ENCODE results near the gene NYNRIN. TPM values are rescaled to one million over a fixed set of nuclear protein-coding genes. Genes with fewer than 3 reads are reported as not detected.

Gene NYNRIN
- total RNA-seq, 1 experiment from 2014 or later: 3.6 TPM

- no peak for DNase-seq
- Histone ChIP-seq H3K36me3 (replicated peaks; ENCODE audit: control insufficient read depth, insufficient read depth, low read length) (no peaks in the 10 kb centered on the region), H3K27me3 (ENCODE audit: control insufficient read depth, insufficient read depth, low read length) (peaks cover 1% of the 10 kb centered on the region; the same call in 1 of the 2 replicates), H3K4me3 (ENCODE audit: insufficient read depth, low read depth, low read length) (no peak overlapping the region)
Observed at GRCh38 chr14:24394275-24394674, 4.5 kb upstream of the NYNRIN start.

- DNase-seq: no peak
- Histone ChIP-seq H3K4me3 (ENCODE audit: insufficient read depth, low read depth, low read length) (no peak overlapping the region), H3K36me3 (replicated peaks; ENCODE audit: control insufficient read depth, insufficient read depth, low read length) (no peaks in the 10 kb centered on the region), H3K27me3 (ENCODE audit: control insufficient read depth, insufficient read depth, low read length) (peaks cover 8% of the 10 kb centered on the region; the same call in 1 of the 2 replicates)
Observed at GRCh38 chr14:24395609-24396582, 2.9 kb upstream of the NYNRIN start.

DNA sequence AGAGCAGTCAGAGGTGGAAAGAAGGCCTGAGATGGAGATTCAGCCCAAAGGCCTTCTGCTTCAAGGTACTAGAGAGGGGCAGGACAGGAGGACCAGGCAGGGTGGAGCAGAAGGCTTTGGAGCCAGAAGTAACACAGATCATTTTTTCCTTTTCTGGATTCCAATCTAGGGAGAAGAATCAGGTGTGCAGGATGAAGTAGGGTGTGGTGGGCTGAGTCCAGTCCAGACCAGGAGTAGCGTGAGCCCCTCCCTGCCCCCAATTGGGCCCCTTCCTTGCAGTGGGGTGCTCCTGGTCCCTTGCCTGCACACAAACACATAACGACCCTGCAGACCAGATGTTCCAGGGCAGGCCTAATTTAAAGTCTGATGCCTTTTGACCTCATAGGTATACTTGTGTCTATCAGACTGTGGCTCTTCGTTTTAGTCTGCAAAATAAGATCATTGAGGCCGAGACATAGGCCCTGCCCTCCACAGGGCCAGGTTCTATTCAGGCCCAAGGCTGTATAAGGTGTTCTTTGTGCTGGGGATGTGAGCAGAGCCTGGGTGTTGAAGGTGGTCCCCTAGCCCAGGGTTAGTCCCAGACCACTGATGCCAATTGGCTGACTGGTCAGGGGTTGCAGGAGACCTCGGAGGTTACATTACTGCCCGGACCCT, 1.0 kb upstream of the NYNRIN start:
- DNase-seq: no peak
- H3K4me3 ChIP-seq (ENCODE audit: insufficient read depth, low read depth, low read length): no peak overlapping the region
- peaks cover 6% of the 10 kb centered on the region; the same call in 1 of the 2 replicates for H3K27me3 ChIP-seq (ENCODE audit: control insufficient read depth, insufficient read depth, low read length)
- H3K36me3 ChIP-seq (replicated peaks; ENCODE audit: control insufficient read depth, insufficient read depth, low read length): no peaks in the 10 kb centered on the region

GRCh38 chr14:24398293-24398652, 530 bp upstream of the NYNRIN start:
- DNase-seq: peak; percentile 88
- Histone ChIP-seq H3K36me3 (replicated peaks; ENCODE audit: control insufficient read depth, insufficient read depth, low read length) (no peaks in the 10 kb centered on the region), H3K27me3 (ENCODE audit: control insufficient read depth, insufficient read depth, low read length) (peaks cover 6% of the 10 kb centered on the region; the same call in 1 of the 2 replicates), H3K4me3 (ENCODE audit: insufficient read depth, low read depth, low read length) (peak overlapping the region; percentile 53)

GRCh38 chr14:24399447-24399822, 632 bp downstream of the NYNRIN start:
- no peaks in the 10 kb centered on the region for H3K36me3 ChIP-seq (replicated peaks; ENCODE audit: control insufficient read depth, insufficient read depth, low read length)
- DNase-seq: peak; percentile 60
- peak overlapping the region; percentile 53 for H3K4me3 ChIP-seq (ENCODE audit: insufficient read depth, low read depth, low read length)
- H3K27me3 ChIP-seq (ENCODE audit: control insufficient read depth, insufficient read depth, low read length): peaks cover 6% of the 10 kb centered on the region; the same call in 1 of the 2 replicates

GRCh38 chr14:24399999-24400718, 1.4 kb downstream of the NYNRIN start:
- DNase-seq: no peak
- Histone ChIP-seq H3K36me3 (replicated peaks; ENCODE audit: control insufficient read depth, insufficient read depth, low read length) (no peaks in the 10 kb centered on the region), H3K4me3 (ENCODE audit: insufficient read depth, low read depth, low read length) (no peak overlapping the region), H3K27me3 (ENCODE audit: control insufficient read depth, insufficient read depth, low read length) (peaks cover 6% of the 10 kb centered on the region; the same call in 1 of the 2 replicates)

DNA sequence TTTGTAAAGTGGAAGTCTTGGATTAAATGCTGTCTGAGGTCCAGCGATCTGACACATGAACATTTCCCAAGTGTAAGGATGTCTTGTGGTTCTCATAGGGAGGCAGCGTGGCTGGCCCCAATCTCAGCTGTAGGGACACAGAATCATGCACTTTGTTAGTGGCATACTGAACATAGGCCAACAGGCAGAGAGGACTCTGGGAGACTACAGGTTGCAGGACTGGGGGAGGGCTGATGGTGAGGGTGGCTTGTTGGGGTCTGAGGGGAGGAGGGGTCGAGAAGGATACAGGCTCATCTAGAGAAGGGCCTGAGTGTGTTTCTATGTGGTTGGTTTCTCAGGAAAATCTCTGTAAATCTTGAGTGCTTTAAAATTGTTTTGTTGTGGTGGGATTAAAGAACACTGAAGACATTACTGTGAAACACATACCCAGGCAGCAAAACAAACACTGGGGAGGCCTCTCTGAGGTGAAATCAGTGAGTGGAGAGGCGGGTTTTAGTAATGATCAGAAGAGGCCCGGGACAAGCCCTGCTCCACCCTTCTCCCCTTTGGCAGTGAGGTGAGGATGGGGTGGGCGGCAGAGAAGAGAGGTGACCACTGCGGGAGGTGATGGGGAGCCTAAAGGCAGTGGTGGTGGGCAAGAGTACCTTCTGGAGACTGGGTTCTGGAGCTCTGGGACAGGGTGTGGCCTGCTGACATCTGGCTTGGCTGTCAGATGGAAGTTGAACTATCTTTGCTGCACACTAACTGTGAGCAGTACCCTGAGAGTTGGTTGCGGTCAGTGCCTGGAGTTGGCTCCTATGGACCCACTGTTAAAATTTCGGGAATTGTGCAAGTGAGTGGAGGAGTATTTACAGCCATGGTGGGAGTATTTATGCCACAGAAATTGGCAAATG, 3.3 kb downstream of the NYNRIN start:
- Histone ChIP-seq H3K4me3 (ENCODE audit: insufficient read depth, low read depth, low read length) (no peak overlapping the region), H3K27me3 (ENCODE audit: control insufficient read depth, insufficient read depth, low read length) (peaks cover 6% of the 10 kb centered on the region; the same call in 1 of the 2 replicates), H3K36me3 (replicated peaks; ENCODE audit: control insufficient read depth, insufficient read depth, low read length) (no peaks in the 10 kb centered on the region)
- DNase-seq: peak; percentile 9

DNA sequence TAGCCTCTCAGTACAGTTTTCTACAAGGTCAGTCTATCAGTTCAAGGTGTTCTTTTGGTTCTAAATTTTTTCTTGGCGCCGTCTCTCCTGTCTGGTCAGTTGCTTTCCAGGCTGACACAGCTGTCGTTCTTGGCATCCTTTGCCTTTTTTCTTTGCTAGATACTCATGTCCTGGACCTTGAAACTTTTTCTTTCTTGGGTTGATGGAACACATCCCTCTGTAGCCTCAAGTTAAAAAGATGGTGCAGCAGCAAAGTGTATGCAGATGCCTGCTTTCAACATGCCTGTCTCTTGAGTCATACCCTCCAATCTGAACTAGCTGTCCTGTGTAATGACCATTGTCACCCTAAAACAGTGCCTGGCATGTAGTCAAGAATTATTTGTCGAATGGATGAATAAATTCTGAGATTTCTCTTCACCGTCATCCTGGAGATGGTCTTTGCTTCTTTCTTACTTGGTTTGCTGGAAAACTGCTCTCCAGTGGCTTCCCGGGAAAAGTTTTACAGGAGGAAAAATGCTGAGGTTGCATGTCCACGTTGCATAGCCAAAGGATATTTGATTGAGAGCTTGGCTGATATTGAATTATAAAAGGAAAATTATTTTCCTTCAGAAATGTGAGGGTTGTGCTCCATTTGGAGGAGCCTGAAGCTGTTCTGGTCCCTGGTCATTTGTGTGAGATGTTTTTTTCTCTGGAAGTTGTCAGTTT, 4.6 kb downstream of the NYNRIN start:
- H3K4me3 ChIP-seq (ENCODE audit: insufficient read depth, low read depth, low read length): no peak overlapping the region
- no peaks in the 10 kb centered on the region for H3K36me3 ChIP-seq (replicated peaks; ENCODE audit: control insufficient read depth, insufficient read depth, low read length)
- DNase-seq: no peak
- H3K27me3 ChIP-seq (ENCODE audit: control insufficient read depth, insufficient read depth, low read length): peaks cover 6% of the 10 kb centered on the region; the same call in 1 of the 2 replicates

GRCh38 chr14:24404814-24405213, 6.0 kb downstream of the NYNRIN start:
- no peaks in the 10 kb centered on the region for H3K36me3 ChIP-seq (replicated peaks; ENCODE audit: control insufficient read depth, insufficient read depth, low read length)
- H3K27me3 ChIP-seq (ENCODE audit: control insufficient read depth, insufficient read depth, low read length): peaks cover 2% of the 10 kb centered on the region; the same call in 1 of the 2 replicates
- peak; percentile 24 for DNase-seq
- no peak overlapping the region for H3K4me3 ChIP-seq (ENCODE audit: insufficient read depth, low read depth, low read length)

DNA sequence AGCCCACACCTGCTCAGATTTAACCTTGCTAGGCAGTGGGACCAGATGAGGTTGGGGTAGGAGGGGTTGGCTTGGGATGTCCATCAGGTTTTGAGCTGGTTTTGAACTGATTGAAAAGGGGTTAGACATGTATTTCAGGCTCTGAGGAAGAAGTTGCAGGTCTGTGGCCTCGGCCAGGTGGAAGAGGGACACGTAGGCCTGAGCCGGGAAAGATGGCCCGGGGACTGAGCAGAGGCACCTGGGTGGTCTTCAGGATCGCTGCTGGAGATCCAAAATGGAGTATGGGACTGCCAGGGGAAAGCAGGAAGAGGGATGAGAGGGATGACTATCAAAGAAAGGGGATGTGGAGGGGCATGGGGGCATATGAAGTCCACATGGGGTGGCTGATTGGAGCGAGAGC, 7.6 kb downstream of the NYNRIN start:
- Histone ChIP-seq H3K27me3 (ENCODE audit: control insufficient read depth, insufficient read depth, low read length) (no peaks in the 10 kb centered on the region; the same call in 1 of the 2 replicates), H3K36me3 (replicated peaks; ENCODE audit: control insufficient read depth, insufficient read depth, low read length) (no peaks in the 10 kb centered on the region), H3K4me3 (ENCODE audit: insufficient read depth, low read depth, low read length) (no peak overlapping the region)
- DNase-seq: no peak

GRCh38 chr14:24407608-24408325, 9.0 kb downstream of the NYNRIN start:
- DNase-seq: peak; percentile 45
- no peak overlapping the region for H3K4me3 ChIP-seq (ENCODE audit: insufficient read depth, low read depth, low read length)
- no peaks in the 10 kb centered on the region for H3K27me3 ChIP-seq (ENCODE audit: control insufficient read depth, insufficient read depth, low read length)
- H3K36me3 ChIP-seq (replicated peaks; ENCODE audit: control insufficient read depth, insufficient read depth, low read length): no peaks in the 10 kb centered on the region; the same call in 1 of the 2 replicates

DNA sequence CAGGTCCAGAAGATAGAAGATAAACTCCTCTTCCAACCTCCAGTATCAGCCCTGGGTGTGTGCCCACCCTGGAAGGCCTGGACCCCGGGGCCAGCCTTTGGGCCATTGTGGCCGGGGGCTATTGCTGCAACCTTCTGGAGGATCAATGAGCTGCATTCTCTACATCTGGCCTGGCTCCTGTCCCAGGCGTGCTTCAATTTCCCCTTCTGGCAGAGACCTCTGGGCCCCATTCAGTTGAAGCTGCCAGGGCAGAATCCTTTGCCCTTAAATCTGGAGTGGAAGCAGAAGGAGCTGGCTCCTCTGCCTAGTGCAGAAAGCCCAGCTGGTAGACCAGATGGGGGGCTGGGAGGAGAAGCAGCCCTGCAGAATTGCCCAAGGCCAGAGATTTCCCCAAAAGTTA, 10.0 kb downstream of the NYNRIN start:
- H3K36me3 ChIP-seq (replicated peaks; ENCODE audit: control insufficient read depth, insufficient read depth, low read length): peaks cover 1% of the 10 kb centered on the region; the same call in 1 of the 2 replicates
- DNase-seq: peak; percentile 24
- H3K27me3 ChIP-seq (ENCODE audit: control insufficient read depth, insufficient read depth, low read length): no peaks in the 10 kb centered on the region
- H3K4me3 ChIP-seq (ENCODE audit: insufficient read depth, low read depth, low read length): no peak overlapping the region

DNA sequence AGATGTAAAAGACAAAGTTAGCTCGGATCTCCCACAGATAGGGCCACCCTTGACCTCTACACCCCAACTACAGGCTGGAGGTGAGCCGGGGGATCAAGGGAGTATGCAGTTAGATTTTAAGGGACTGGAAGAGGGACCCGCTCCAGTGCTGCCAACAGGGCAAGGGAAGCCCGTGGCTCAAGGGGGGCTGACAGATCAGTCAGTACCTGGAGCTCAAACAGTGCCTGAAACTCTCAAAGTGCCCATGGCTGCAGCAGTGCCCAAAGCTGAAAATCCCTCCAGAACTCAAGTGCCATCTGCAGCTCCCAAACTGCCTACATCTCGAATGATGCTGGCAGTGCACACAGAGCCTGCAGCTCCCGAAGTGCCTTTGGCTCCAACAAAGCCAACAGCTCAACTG, 10.4 kb downstream of the NYNRIN start:
- peaks cover 3% of the 10 kb centered on the region for H3K36me3 ChIP-seq (replicated peaks; ENCODE audit: control insufficient read depth, insufficient read depth, low read length)
- H3K4me3 ChIP-seq (ENCODE audit: insufficient read depth, low read depth, low read length): no peak overlapping the region
- no peak for DNase-seq
- H3K27me3 ChIP-seq (ENCODE audit: control insufficient read depth, insufficient read depth, low read length): no peaks in the 10 kb centered on the region
